Amniotic epithelial cell (primary cell): ENCODE measurements around the gene SERPINA12.
"Not testable (repeated sequence)": the region's sequence is repeated elsewhere in the genome, so short reads cannot be mapped to it uniquely, and the experiment has no call there.

Experiments used
- DNase-seq: peaks from one replicate; pipeline ENCODE4 v3.0.0-alpha.2; 2010; ENCODE audit warnings: low read depth

Gene SERPINA12

GRCh38 chr14:94491511-94491910 is 17.8 kb downstream of the SERPINA12 start:
- DNase-seq: no peak

GRCh38 chr14:94489336-94489735 is 19.9 kb downstream of the SERPINA12 start:
- no peak for DNase-seq

GRCh38 chr14:94486883-94487282 is 22.4 kb downstream of the SERPINA12 start:
- DNase-seq: no peak

GRCh38 chr14:94485944-94486841 is 23.1 kb downstream of the SERPINA12 start:
- peak; percentile 4 for DNase-seq

GRCh38 chr14:94484481-94484880 is 24.8 kb downstream of the SERPINA12 start:
- no peak for DNase-seq

- no peak for DNase-seq
Observed at GRCh38 chr14:94483729-94484275, 25.5 kb downstream of the SERPINA12 start.

GRCh38 chr14:94483071-94483451 is 26.2 kb downstream of the SERPINA12 start:
- DNase-seq: no peak

- DNase-seq: not testable (repeated sequence)
Observed at GRCh38 chr14:94482132-94483070, 26.9 kb downstream of the SERPINA12 start.

- no peak for DNase-seq
Observed at GRCh38 chr14:94481468-94482131, 27.7 kb downstream of the SERPINA12 start.

GRCh38 chr14:94480809-94481208 is 28.5 kb downstream of the SERPINA12 start:
- DNase-seq: no peak

GRCh38 chr14:94478420-94478819 is 30.8 kb downstream of the SERPINA12 start:
- no peak for DNase-seq

GRCh38 chr14:94476023-94476422 is 33.2 kb downstream of the SERPINA12 start, which contains the start of gene SERPINA9:
SERPINA9 (minus strand) TSS chr14:94476197; CDS start chr14:94469840, 6,357 bp downstream.
- no peak for DNase-seq

- DNase-seq: no peak
Observed at GRCh38 chr14:94474581-94475031, 34.7 kb downstream of the SERPINA12 start.

- no peak for DNase-seq
Observed at GRCh38 chr14:94473666-94474410, 35.4 kb downstream of the SERPINA12 start.

GRCh38 chr14:94472842-94473241 is 36.4 kb downstream of the SERPINA12 start:
- no peak for DNase-seq

GRCh38 chr14:94471045-94471444 is 38.2 kb downstream of the SERPINA12 start:
- no peak for DNase-seq

- DNase-seq: no peak
Observed at GRCh38 chr14:94470311-94470710, 39.0 kb downstream of the SERPINA12 start.

GRCh38 chr14:94469261-94469660 is 40.0 kb downstream of the SERPINA12 start:
- DNase-seq: no peak

GRCh38 chr14:94467728-94468520 is 41.3 kb downstream of the SERPINA12 start:
- DNase-seq: no peak
